ENCODE data around the gene BAIAP2L2.

- TF ChIP-seq CTCF (conservative IDR thresholded peaks at IDR 0.05 in 1 of 2, IDR thresholded peaks at IDR 0.05 in 1 of 2; ENCODE audit: low read depth in 1 of 2, low read length in 2 of 2) (no peak), EZH2 (IDR thresholded peaks at IDR 0.05; ENCODE audit: low read length, missing control alignments) (no peak)
Measured at GRCh38 chr22:38148245-38148644, 37.8 kb upstream of the BAIAP2L2 start.

Measured in fibroblast of lung (primary cell).